Stomach smooth muscle (tissue), 2 donors: ENCODE measurements around the gene SEPHS1.
"Not testable (repeated sequence)": the region's sequence is repeated elsewhere in the genome, so short reads cannot be mapped to it uniquely, and the experiment has no call there.

ENCODE experiments used
- H3K27ac ChIP-seq: one replicate; pipeline ENCODE4 v1.7.0; 2013; ENCODE audit warnings: mild to moderate bottlenecking, low read length, inconsistent platforms
- H3K27me3 ChIP-seq, 2 donors: one replicate each; pipeline ENCODE4 v1.7.0; 2013; ENCODE audit warnings: low read length in 2 of 2; ENCODE audit not compliant: insufficient read depth in 2 of 2, control insufficient read depth in 1 of 2
- H3K36me3 ChIP-seq, 2 donors: one replicate each; pipeline ENCODE4 v1.7.0; 2013; ENCODE audit warnings: low read length in 2 of 2; ENCODE audit not compliant: control insufficient read depth in 2 of 2, insufficient read depth in 2 of 2
- H3K4me1 ChIP-seq: one replicate; pipeline ENCODE4 v1.7.0; 2013; ENCODE audit warnings: low read length; ENCODE audit not compliant: control insufficient read depth, insufficient read depth
- H3K4me3 ChIP-seq, 2 donors: one replicate each; pipeline ENCODE4 v1.7.0; 2013; ENCODE audit warnings: low read length in 2 of 2
- H3K9ac ChIP-seq, 2 donors: one replicate each; pipeline ENCODE4 v1.7.0; 2013; ENCODE audit warnings: low read length in 2 of 2, mild to moderate bottlenecking in 1 of 2
- H3K9me3 ChIP-seq, 2 donors: one replicate each; pipeline ENCODE4 v1.7.0; 2013; ENCODE audit warnings: low read length in 2 of 2; ENCODE audit not compliant: control insufficient read depth in 2 of 2
- donor health status: healthy.
- donor health status: Pancreatic carcinoma.

Gene SEPHS1

GRCh38 chr10:13284050-13284449, 64.0 kb downstream of the SEPHS1 start:
- Histone ChIP-seq H3K27ac (no peak overlapping the region), H3K36me3 (peaks cover 32 to 37% of the 10 kb centered on the region in 2 donors), H3K9me3 (no peaks in the 10 kb centered on the region), H3K4me3 (no peak overlapping the region), H3K9ac (no peak overlapping the region), H3K4me1 (no peaks in the 10 kb centered on the region), H3K27me3 (no peaks in the 10 kb centered on the region)

DNA sequence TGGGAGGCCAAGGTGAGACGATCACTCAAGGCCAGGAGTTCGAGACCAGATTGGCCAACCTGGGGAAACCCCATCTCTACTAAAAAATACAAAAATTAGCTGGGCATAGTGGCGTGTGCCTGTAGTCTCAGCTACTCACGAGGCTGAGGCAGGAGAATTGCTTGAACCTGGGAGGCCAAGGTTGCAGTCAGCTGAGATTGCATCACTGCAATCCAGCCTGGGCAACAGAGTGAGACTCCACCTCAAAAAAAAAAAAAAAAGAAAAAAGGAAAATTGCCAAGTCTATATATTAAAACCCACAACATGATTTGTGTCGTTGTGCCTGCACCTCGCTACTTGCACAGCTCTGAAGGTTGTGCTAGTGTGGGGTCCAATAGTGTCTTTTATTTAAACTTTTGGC, 65.7 kb downstream of the SEPHS1 start:
- H3K27me3 ChIP-seq, H3K27ac ChIP-seq, H3K9me3 ChIP-seq, H3K4me1 ChIP-seq, H3K4me3 ChIP-seq, H3K9ac ChIP-seq: not testable (repeated sequence)
- H3K36me3 ChIP-seq, result peaks cover 23 to 25% of the 10 kb centered on the region in 2 donors

GRCh38 chr10:13276749-13277365, 71.2 kb downstream of the SEPHS1 start:
- Histone ChIP-seq H3K36me3 (peaks cover 10 to 15% of the 10 kb centered on the region in 2 donors), H3K4me1 (peaks cover 8% of the 10 kb centered on the region), H3K9ac (no peak overlapping the region)

GRCh38 chr10:13276146-13276545, 71.9 kb downstream of the SEPHS1 start:
- not testable (repeated sequence) for H3K9ac ChIP-seq, H3K4me1 ChIP-seq, H3K4me3 ChIP-seq, H3K27ac ChIP-seq, H3K9me3 ChIP-seq, H3K27me3 ChIP-seq
- peaks cover 8 to 15% of the 10 kb centered on the region in 2 donors for H3K36me3 ChIP-seq

More at GRCh38 chr10:13276749-13277365, 71.2 kb downstream of the SEPHS1 start:
- no peak overlapping the region for H3K4me3 ChIP-seq
- H3K9me3 ChIP-seq, result no peaks in the 10 kb centered on the region
- no peak overlapping the region for H3K27ac ChIP-seq
- H3K27me3 ChIP-seq, result no peaks in the 10 kb centered on the region

- Histone ChIP-seq H3K27me3 (no peaks in the 10 kb centered on the region), H3K9ac (no peak overlapping the region), H3K9me3 (no peaks in the 10 kb centered on the region), H3K4me1 (peaks cover 8% of the 10 kb centered on the region), H3K4me3 (peak overlapping the region in 1 of 2 donors; percentile 8), H3K36me3 (no peaks in the 10 kb centered on the region), H3K27ac (no peak overlapping the region)
These were observed 75.9 kb downstream of the SEPHS1 start for GRCh38 chr10:13272164-13272571.

GRCh38 chr10:13271552-13272163, 76.4 kb downstream of the SEPHS1 start:
- no peak overlapping the region for H3K27ac ChIP-seq

DNA sequence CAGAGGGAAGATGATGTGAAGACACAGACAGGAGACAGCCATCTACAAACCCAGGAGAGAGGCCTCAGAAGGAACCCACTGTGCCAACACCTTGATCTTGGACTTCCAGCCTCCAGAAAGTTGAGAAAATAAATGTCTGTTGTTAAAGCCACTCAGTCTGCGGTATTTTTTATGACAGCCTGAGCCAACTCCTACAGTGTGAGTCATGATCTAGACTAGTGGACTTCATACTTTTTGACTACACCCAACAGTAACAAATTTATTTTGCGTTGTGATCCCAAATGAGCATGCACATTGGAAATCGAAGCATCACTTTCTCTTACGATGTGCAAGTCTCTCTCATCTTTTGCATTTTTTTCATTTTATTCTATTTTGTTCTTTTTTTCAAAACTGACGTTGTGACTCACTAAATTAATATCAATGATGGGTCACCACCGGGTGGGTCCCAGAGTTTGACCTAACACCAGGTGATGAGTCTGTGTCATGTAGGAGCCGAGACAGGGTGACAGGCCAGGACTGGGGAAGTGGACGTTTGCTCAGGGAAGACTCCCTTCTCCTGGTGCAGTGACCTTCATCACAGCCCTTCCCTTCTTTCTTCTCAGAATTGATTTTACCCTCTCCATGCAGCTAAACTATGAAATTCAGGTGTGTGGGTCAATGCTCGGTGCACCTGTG, 77.1 kb downstream of the SEPHS1 start:
- no peak overlapping the region for H3K27ac ChIP-seq
- H3K9ac ChIP-seq, result no peak overlapping the region
- no peaks in the 10 kb centered on the region for H3K36me3 ChIP-seq
- no peaks in the 10 kb centered on the region for H3K9me3 ChIP-seq
- peaks cover 8% of the 10 kb centered on the region for H3K4me1 ChIP-seq
- H3K4me3 ChIP-seq, result no peak overlapping the region
- H3K27me3 ChIP-seq, result no peaks in the 10 kb centered on the region

More at GRCh38 chr10:13271552-13272163, 76.4 kb downstream of the SEPHS1 start:
- H3K9ac ChIP-seq, result no peak overlapping the region
- H3K36me3 ChIP-seq, result no peaks in the 10 kb centered on the region
- H3K4me1 ChIP-seq, result peaks cover 8% of the 10 kb centered on the region
- H3K9me3 ChIP-seq, result no peaks in the 10 kb centered on the region
- no peaks in the 10 kb centered on the region for H3K27me3 ChIP-seq
- peak overlapping the region in 1 of 2 donors; percentile 8 for H3K4me3 ChIP-seq

DNA sequence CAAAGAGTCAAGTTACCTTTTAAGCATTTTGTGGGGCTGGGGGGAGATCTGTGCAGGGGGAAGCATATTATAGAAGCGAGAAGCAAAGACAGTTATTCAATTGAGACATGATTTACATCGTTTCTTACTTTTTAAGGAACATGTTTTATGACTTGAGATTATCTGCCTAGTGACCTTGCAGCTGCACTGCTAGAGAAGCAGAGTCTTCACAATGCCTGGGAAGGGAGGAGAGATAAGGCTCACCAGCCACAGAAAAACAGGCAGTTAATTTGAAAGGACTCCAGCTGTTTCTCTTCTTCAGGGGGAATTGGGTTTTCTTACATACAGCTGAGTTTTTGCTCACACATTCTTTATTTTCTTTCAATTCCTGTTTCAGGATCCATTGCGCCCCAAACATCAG, 79.3 kb downstream of the SEPHS1 start:
- H3K36me3 ChIP-seq, result no peaks in the 10 kb centered on the region
- no peak overlapping the region for H3K9ac ChIP-seq
- no peaks in the 10 kb centered on the region for H3K27me3 ChIP-seq
- H3K4me1 ChIP-seq, result peaks cover 8% of the 10 kb centered on the region
- no peak overlapping the region for H3K4me3 ChIP-seq
- no peaks in the 10 kb centered on the region for H3K9me3 ChIP-seq
- H3K27ac ChIP-seq, result no peak overlapping the region

DNA sequence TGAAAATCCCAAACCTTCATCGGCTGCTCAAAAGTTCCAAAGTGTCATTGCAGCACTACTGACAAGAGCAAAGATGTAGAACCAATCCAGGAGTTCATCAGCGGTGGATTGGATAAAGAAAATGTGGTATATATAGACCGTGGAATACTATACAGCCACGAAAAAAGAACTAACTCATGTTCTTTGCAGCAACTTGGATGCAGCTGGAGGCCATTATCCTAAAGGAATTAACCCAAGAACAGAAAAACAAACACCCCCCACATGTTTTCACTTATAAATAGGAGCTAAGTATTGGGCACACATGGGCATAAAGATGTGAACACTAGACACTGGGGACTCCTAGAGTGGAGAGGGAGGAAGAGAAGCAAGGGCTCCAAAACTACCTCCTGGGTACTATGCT, 79.8 kb downstream of the SEPHS1 start:
- Histone ChIP-seq H3K9me3 (no peaks in the 10 kb centered on the region), H3K27ac (no peak overlapping the region), H3K4me1 (peaks cover 8% of the 10 kb centered on the region), H3K9ac (no peak overlapping the region), H3K36me3 (no peaks in the 10 kb centered on the region), H3K27me3 (no peaks in the 10 kb centered on the region), H3K4me3 (no peak overlapping the region)
